HL-60 (cell line): ENCODE measurements around the gene LAMB3.

Experiments used
- DNase-seq, 2 experiments: peaks; one replicate each; pipeline ENCODE4 v3.0.0-alpha.2; 2010 to 2020; ENCODE audit warnings: low read depth in 1 of 2, low spot score in 1 of 2
- H3K27ac ChIP-seq: fragments of 250-450 bp; sonication (Bioruptor Pico); replicated peaks from 2 replicates; pipeline ENCODE4 v1.5.1; 2020; ENCODE audit warnings: mild to moderate bottlenecking, moderate library complexity
- H3K27me3 ChIP-seq: fragments of 250-450 bp; sonication (Bioruptor Pico); 2 replicates; pipeline ENCODE4 v1.5.1; 2021; ENCODE audit warnings: mild to moderate bottlenecking, moderate library complexity; ENCODE audit not compliant: insufficient read depth, poor library complexity, severe bottlenecking
- H3K4me3 ChIP-seq: replicated peaks from 2 replicates; pipeline ENCODE4 v1.5.1; 2011; ENCODE audit warnings: mild to moderate bottlenecking, control low read depth, low read length; ENCODE audit not compliant: insufficient read depth
- CTCF ChIP-seq: IDR thresholded peaks from one replicate; pipeline ENCODE4 v1.5.1; 2011; ENCODE audit warnings: low read length, control low read depth, inconsistent platforms; ENCODE audit not compliant: insufficient read depth
- GABPA ChIP-seq: IDR thresholded peaks from 2 replicates; pipeline ENCODE4 v1.6.1; 2012; ENCODE audit warnings: low read depth
- POLR2AphosphoS5 ChIP-seq: IDR thresholded peaks from 2 replicates; pipeline ENCODE4 v1.6.1; 2012; ENCODE audit warnings: low read depth
- SPI1 ChIP-seq: IDR thresholded peaks from 2 replicates; pipeline ENCODE4 v1.6.1; 2012; ENCODE audit warnings: low read depth, mild to moderate bottlenecking, borderline replicate concordance
- TF ChIP-seq, protein P1 (sequence below): IDR thresholded peaks from 2 replicates; pipeline ENCODE4 v1.6.1; 2012; ENCODE audit warnings: low read depth; ENCODE audit not compliant: insufficient replicate concordance

Gene LAMB3

DNA sequence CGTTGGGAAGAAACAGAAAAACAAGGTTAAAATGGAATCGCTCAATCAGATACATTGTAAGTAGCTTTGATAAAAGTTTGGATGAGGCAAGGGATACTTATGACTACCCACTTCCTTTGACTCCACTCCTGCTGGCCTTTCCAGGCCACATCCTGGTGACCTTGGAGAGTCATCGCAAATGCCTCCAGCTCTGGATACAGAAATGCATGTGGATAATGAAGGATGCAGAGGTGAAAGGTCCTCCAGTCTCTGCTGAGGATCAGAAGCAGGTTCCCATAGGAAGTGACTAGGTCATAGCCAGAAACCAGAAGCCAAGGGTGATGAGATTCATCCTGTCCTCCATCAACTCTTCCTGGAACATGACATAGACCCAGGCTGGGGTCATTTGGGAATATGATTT, 74.9 kb downstream of the LAMB3 start:
- H3K27me3 ChIP-seq: peaks cover 9% of the 10 kb centered on the region
- no peak for DNase-seq
- TF ChIP-seq POLR2AphosphoS5 (no peak), GABPA (no peak)
- TF ChIP-seq, protein P1, sequence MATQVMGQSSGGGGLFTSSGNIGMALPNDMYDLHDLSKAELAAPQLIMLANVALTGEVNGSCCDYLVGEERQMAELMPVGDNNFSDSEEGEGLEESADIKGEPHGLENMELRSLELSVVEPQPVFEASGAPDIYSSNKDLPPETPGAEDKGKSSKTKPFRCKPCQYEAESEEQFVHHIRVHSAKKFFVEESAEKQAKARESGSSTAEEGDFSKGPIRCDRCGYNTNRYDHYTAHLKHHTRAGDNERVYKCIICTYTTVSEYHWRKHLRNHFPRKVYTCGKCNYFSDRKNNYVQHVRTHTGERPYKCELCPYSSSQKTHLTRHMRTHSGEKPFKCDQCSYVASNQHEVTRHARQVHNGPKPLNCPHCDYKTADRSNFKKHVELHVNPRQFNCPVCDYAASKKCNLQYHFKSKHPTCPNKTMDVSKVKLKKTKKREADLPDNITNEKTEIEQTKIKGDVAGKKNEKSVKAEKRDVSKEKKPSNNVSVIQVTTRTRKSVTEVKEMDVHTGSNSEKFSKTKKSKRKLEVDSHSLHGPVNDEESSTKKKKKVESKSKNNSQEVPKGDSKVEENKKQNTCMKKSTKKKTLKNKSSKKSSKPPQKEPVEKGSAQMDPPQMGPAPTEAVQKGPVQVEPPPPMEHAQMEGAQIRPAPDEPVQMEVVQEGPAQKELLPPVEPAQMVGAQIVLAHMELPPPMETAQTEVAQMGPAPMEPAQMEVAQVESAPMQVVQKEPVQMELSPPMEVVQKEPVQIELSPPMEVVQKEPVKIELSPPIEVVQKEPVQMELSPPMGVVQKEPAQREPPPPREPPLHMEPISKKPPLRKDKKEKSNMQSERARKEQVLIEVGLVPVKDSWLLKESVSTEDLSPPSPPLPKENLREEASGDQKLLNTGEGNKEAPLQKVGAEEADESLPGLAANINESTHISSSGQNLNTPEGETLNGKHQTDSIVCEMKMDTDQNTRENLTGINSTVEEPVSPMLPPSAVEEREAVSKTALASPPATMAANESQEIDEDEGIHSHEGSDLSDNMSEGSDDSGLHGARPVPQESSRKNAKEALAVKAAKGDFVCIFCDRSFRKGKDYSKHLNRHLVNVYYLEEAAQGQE: no peak
- H3K27ac ChIP-seq: no peak overlapping the region
- H3K4me3 ChIP-seq: no peak overlapping the region

DNA sequence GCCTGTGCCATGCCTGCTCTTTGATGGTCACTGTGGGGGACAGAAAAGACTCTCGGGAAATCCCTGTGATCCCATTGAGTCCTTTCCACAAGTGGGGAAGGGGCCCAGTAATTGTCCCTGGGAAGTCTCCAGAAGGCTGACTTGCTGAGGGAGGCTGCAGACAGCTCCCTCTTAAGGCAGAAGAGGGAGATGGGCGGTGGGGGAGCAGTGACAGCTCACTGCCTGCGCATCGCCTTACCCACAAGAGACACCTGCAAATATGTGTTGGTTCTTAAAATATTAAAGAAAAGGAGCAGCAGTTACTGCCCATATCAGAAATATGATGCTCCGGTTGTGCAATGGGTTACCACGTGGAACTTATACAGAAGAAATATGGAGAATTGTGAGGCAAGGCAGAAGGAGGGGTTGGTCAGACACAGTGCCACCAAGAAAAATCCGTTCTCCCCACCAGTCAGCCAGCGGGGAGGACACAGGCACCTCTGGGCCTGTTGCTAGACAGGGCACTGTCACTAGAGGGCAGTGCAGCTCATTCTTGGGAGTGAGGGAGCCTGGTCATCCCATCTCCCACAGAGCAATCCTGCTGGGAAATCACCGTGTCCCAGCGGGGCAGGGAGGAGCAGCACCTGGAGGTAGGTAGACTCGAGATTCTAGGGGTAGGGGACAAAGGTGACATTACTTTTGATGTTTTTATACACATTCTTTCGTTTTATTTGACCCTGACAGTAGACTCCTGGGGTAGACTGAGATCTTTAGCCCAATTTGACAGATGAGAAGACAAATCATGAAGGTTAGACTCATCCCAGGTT, 75.6 kb downstream of the LAMB3 start:
- DNase-seq: peak; percentile 24 to 53
- TF ChIP-seq, protein P1: no peak
- TF ChIP-seq CTCF: peak; percentile 88
- no peak for TF ChIP-seq POLR2AphosphoS5
- no peak for TF ChIP-seq SPI1
- Histone ChIP-seq H3K27me3 (peaks cover 9% of the 10 kb centered on the region), H3K27ac (no peak overlapping the region), H3K4me3 (no peak overlapping the region)

DNA sequence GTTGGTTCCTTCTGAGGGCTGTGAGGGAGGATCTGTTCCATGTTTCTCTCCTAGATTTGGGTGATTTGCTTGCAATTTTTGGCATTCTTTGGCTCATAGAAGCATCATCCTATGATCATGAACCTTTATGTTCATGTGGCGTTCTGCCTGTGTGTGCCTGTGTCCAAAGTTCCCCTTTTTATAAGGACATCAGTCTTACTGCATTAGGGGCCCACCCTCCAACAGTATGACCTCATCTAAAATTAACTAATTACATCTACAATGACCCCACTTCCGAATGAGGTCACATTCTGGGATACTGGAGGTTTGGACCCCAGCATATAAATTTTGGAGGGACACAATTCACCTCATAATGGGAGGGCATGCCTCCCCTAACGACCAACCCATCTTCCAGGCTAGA, 81.5 kb downstream of the LAMB3 start:
- TF ChIP-seq POLR2AphosphoS5 (no peak), SPI1 (no peak), CTCF (no peak), GABPA (no peak)
- TF ChIP-seq, protein P1: no peak
- H3K4me3 ChIP-seq: no peak overlapping the region
- H3K27ac ChIP-seq: no peak overlapping the region
- H3K27me3 ChIP-seq: peaks cover 6% of the 10 kb centered on the region
- no peak for DNase-seq
